Hepatocyte (in vitro differentiated cells): ENCODE results near the gene SRC. TPM values are rescaled to one million over a fixed set of nuclear protein-coding genes. Genes with fewer than 3 reads are reported as not detected.

Experiments
- DNase-seq: peaks from one replicate; pipeline ENCODE4 v3.0.0-alpha.2; 2016; ENCODE audit warnings: low spot score
- H2AFZ ChIP-seq: fragments of 200-600 bp; sonication (generic); 2 replicates; pipeline ENCODE4 v1.6.0; 2016; ENCODE audit warnings: antibody characterized with exemption, mild to moderate bottlenecking
- H3K27ac ChIP-seq: fragments of 200-600 bp; sonication (generic); 2 replicates; pipeline ENCODE4 v1.5.1; 2016; ENCODE audit warnings: mild to moderate bottlenecking
- H3K27me3 ChIP-seq: fragments of 200-600 bp; sonication (generic); 2 replicates; pipeline ENCODE4 v1.6.1; 2016
- H3K36me3 ChIP-seq: fragments of 200-600 bp; sonication (generic); replicated peaks from 2 replicates; pipeline ENCODE4 v1.5.1; 2016; ENCODE audit warnings: low read depth; ENCODE audit not compliant: insufficient read depth
- H3K4me1 ChIP-seq: fragments of 200-600 bp; sonication (generic); 2 replicates; pipeline ENCODE4 v1.5.1; 2016; ENCODE audit warnings: mild to moderate bottlenecking, moderate library complexity; ENCODE audit not compliant: insufficient read depth
- H3K4me2 ChIP-seq: fragments of 200-600 bp; sonication (generic); 2 replicates; pipeline ENCODE4 v1.6.0; 2016
- H3K4me3 ChIP-seq: fragments of 200-600 bp; sonication (generic); 2 replicates; pipeline ENCODE4 v1.5.1; 2016; ENCODE audit warnings: mild to moderate bottlenecking
- H3K79me2 ChIP-seq: fragments of 200-600 bp; sonication (generic); 2 replicates; pipeline ENCODE4 v1.6.0; 2017; ENCODE audit warnings: mild to moderate bottlenecking
- H3K9me2 ChIP-seq: fragments of 200-600 bp; sonication (generic); replicated peaks from 2 replicates; pipeline ENCODE4 v1.6.0; 2017; ENCODE audit warnings: mild to moderate bottlenecking; ENCODE audit not compliant: insufficient read depth
- H3K9me3 ChIP-seq: fragments of 200-600 bp; sonication (generic); 2 replicates; pipeline ENCODE4 v1.5.1; 2016; ENCODE audit warnings: low read depth, mild to moderate bottlenecking
- H4K20me1 ChIP-seq: fragments of 200-600 bp; sonication (generic); 2 replicates; pipeline ENCODE4 v1.6.0; 2016; ENCODE audit warnings: mild to moderate bottlenecking; ENCODE audit not compliant: insufficient read depth, poor library complexity, severe bottlenecking
- CTCF ChIP-seq: fragments of 200-600 bp; sonication (generic); IDR thresholded peaks from 2 replicates; pipeline ENCODE4 v1.5.1; 2016; ENCODE audit warnings: antibody characterized with exemption, mild to moderate bottlenecking; ENCODE audit not compliant: poor library complexity
- EZH2 ChIP-seq: fragments of 200-600 bp; sonication (generic); IDR thresholded peaks from 2 replicates; pipeline ENCODE4 v1.6.1; 2016; ENCODE audit warnings: antibody characterized with exemption, mild to moderate bottlenecking, borderline replicate concordance
- EZH2phosphoT487 ChIP-seq: fragments of 200-600 bp; sonication (generic); IDR thresholded peaks from one replicate; pipeline ENCODE4 v1.6.1; 2018; ENCODE audit warnings: antibody characterized with exemption, mild to moderate bottlenecking, low read depth, moderate library complexity; ENCODE audit not compliant: unreplicated experiment, severe bottlenecking
- WGBS: methylation state at CpG from one replicate; pipeline ENCODE4 v1.1.6; 2016; ENCODE audit warnings: low lambda C conversion rate; ENCODE audit errors: missing lambda C conversion rate; 5-methylcytosine and 5-hydroxymethylcytosine counted together
- polyA plus RNA-seq: library from polyadenylated mRNA; unstranded; fragments of >200 nt; fragmentation: Nextera tagmentation; extraction: Ambion mirVana; gene quantifications from 2 replicates; pipeline ENCODE4 v1.2.1, GENCODE V29; 2016
- total RNA-seq: library from RNA; depleted of rRNA; stranded (reverse); fragments of >200 nt; gene quantifications from 2 replicates; pipeline ENCODE4 v1.2.3, GENCODE V29; 2014

Gene SRC
- total and polyA plus RNA-seq, 2 experiments from 2014 or later, result 55.1 to 69.8 TPM

DNA sequence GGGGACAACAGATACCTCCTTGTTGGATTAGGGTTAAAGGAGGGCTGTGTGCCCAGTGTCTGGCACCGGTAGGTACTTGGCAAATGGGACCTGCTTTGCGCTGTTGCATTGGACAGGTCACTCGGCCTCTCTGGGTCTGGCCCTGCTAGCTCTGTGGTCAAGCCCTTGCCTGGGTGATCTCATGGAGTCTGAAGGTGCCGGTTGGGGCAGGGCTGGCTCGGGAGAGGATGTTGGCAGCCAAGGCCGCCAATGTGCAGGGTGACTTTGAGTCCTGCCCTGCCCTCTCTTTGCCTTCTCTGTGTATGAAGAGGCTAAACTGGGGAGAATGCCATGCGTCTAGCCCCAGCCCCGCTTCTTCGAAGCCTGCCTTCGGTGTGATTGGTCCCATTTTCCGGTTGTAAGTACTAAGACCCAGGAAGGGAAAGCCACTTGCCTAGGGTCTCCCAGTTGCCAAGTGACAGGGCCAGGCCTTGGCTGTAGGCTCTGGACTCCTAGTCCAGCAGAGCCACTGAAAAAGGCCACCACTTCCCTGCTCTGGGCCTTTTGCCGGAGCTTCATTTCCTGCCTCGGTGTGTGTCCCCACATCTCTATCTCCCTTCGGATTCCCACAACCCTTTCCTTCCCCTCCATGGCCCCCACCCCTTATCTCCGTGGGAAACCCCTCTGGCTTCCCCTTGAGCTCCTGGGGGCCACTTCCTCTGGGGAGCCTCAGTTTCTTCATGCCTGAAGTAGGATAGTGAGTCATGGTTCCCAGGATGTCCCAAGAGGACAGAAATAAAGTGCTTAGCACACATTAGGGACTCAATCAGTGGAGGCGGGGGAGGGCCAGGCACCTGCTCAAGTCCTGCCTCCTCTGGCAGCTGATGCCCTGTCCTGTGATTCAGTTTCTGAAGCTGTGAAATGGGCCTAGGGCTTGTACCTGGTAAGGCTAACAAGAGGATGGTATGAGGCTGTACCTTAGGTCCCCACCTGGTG lies 3.9 kb downstream of the SRC start:
- Histone ChIP-seq H2AFZ (no peak overlapping the region), H3K9me3 (no peaks in the 10 kb centered on the region), H3K4me1 (peaks cover 42% of the 10 kb centered on the region), H4K20me1 (peaks cover 67% of the 10 kb centered on the region), H3K4me2 (no peak overlapping the region), H3K27me3 (no peaks in the 10 kb centered on the region), H3K9me2 (no peaks in the 10 kb centered on the region), H3K27ac (peak overlapping the region; percentile 63), H3K36me3 (no peaks in the 10 kb centered on the region), H3K4me3 (no peak overlapping the region), H3K79me2 (peaks cover 94% of the 10 kb centered on the region)
- TF ChIP-seq EZH2, result no peak
- no peak for TF ChIP-seq EZH2phosphoT487
- no peak for TF ChIP-seq CTCF
- 87% methylated on average over 16 of the region's 16 CpGs for WGBS
- peak; percentile 51 for DNase-seq

- Histone ChIP-seq H4K20me1 (peaks cover 78% of the 10 kb centered on the region), H3K4me3 (no peak overlapping the region), H3K27ac (peak overlapping the region; percentile 19), H3K9me3 (no peaks in the 10 kb centered on the region), H3K9me2 (no peaks in the 10 kb centered on the region), H3K27me3 (no peaks in the 10 kb centered on the region), H3K36me3 (no peaks in the 10 kb centered on the region), H3K4me1 (peaks cover 36% of the 10 kb centered on the region), H3K79me2 (peaks cover 96% of the 10 kb centered on the region), H2AFZ (no peak overlapping the region), H3K4me2 (no peak overlapping the region)
- 93% methylated on average over 7 of the region's 7 CpGs for WGBS
- DNase-seq, result no peak
- no peak for TF ChIP-seq EZH2
- no peak for TF ChIP-seq EZH2phosphoT487
- TF ChIP-seq CTCF, result no peak
These were observed 5.0 kb downstream of the SRC start for GRCh38 chr20:37350649-37351574.

GRCh38 chr20:37351689-37352607 lies 6.0 kb downstream of the SRC start:
- Histone ChIP-seq H3K9me2 (no peaks in the 10 kb centered on the region), H3K9me3 (no peaks in the 10 kb centered on the region), H3K4me3 (no peak overlapping the region), H2AFZ (no peak overlapping the region), H3K79me2 (peaks cover 99% of the 10 kb centered on the region), H3K27ac (no peak overlapping the region), H4K20me1 (peaks cover 87% of the 10 kb centered on the region), H3K36me3 (no peaks in the 10 kb centered on the region), H3K4me1 (peaks cover 32% of the 10 kb centered on the region), H3K4me2 (no peak overlapping the region), H3K27me3 (no peaks in the 10 kb centered on the region)
- TF ChIP-seq EZH2phosphoT487 (no peak), CTCF (no peak), EZH2 (no peak)
- DNase-seq, result no peak
- WGBS, result 93% methylated on average over 12 of the region's 12 CpGs
